Right atrium auricular region (tissue), 2 donors: ENCODE data around the gene ARV1. TPM values are rescaled to one million over a fixed set of nuclear protein-coding genes. Genes with fewer than 3 reads are reported as not detected.
"Not testable (repeated sequence)": the region's sequence is repeated elsewhere in the genome, so short reads cannot be mapped to it uniquely, and the experiment has no call there.

Experiments
- DNase-seq: peaks from one replicate; pipeline ENCODE4 v3.0.0-alpha.2; 2019; ENCODE audit warnings: low spot score
- H3K27ac ChIP-seq, 2 donors: fragments of 200-600 bp; sonication (generic); 1 replicate in 1 of 2; 2 replicates in 1 of 2; pipeline ENCODE4 v1.5.1; 2016 to 2019
- H3K27me3 ChIP-seq, 2 donors: fragments of 200-600 bp; sonication (generic); one replicate each; pipeline versions ENCODE4 v1.5.1 to v1.6.0; 2017 to 2019
- H3K36me3 ChIP-seq: fragments of 200-600 bp; sonication (generic); one replicate; pipeline ENCODE4 v1.5.1; 2016
- H3K4me1 ChIP-seq, 2 donors: fragments of 200-600 bp; sonication (generic); one replicate each; pipeline versions ENCODE4 v1.5.1 to v1.6.0; 2017 to 2019
- H3K4me3 ChIP-seq, 2 donors: fragments of 200-600 bp; sonication (generic); 1 replicate in 1 of 2; 2 replicates in 1 of 2; pipeline ENCODE4 v1.5.1; 2017 to 2019; ENCODE audit warnings: mild to moderate bottlenecking in 1 of 2, moderate library complexity in 1 of 2
- H3K9me3 ChIP-seq, 2 donors: fragments of 200-600 bp; sonication (generic); one replicate each; pipeline ENCODE4 v1.5.1; 2019
- CTCF ChIP-seq, 2 donors: fragments of 200-600 bp; sonication (generic); IDR thresholded peaks; one replicate each; pipeline ENCODE4 v1.5.1; 2019; ENCODE audit warnings: antibody characterized with exemption in 2 of 2
- total RNA-seq, 2 donors: library from RNA; depleted of rRNA; stranded (reverse); fragments of >200 nt; gene quantifications; one replicate each; pipeline ENCODE4 v1.1.0, GENCODE V29; 2016

Gene ARV1
- total RNA-seq, 2 donors from 2014 or later: 19.6 to 36.5 TPM

DNA sequence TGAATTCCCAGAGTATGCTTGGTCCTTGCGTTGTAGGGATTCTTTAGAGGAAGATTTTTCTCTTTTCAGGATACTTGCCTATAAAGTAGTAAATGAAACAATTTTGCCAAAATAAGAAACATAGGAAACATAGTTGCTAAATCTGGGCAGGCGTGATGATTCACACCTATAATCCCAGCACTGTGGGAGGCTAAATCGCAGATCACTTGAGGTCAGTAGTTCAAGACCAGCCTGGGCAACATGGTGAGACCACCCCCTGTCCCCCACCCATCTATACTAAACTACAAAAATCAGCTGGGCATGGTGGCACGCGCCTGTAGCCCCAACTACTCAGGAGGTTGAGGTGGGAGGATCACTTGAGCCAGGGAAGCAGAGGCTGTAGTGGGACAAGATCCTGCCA is 4.9 kb downstream of the ARV1 start:
- Histone ChIP-seq H3K27ac (no peak overlapping the region), H3K36me3 (no peaks in the 10 kb centered on the region), H3K4me3 (no peak overlapping the region), H3K9me3 (no peaks in the 10 kb centered on the region), H3K4me1 (peaks cover 0 to 11% of the 10 kb centered on the region in 2 donors), H3K27me3 (no peaks in the 10 kb centered on the region)
- DNase-seq: no peak
- no peak for TF ChIP-seq CTCF (IDR thresholded peaks at IDR 0.05)

GRCh38 chr1:230984622-230985515 is 6.0 kb downstream of the ARV1 start:
- H3K36me3 ChIP-seq, H3K27ac ChIP-seq, H3K4me3 ChIP-seq, DNase-seq, H3K9me3 ChIP-seq, H3K27me3 ChIP-seq, H3K4me1 ChIP-seq: not testable (repeated sequence)

DNA sequence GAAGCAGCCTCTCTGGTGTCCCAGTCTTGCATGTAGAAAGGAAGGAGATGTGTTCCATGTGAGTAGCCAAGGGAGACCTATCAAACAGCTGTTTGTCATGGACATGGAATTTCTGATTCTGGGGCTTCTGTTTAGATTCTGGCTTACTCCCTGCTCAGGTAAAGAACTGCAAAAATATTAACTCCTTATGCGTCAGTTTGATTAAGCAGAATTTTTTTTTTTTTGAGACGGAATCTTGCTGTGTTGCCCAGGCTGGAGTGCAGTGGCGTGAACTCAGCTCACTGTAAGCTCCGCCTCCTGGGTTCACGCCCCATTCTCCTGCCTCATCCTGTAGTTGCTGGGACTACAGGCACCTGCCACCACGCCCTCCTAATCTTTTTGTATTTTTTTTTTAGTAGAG is 6.8 kb downstream of the ARV1 start:
- no peak for TF ChIP-seq CTCF (IDR thresholded peaks at IDR 0.05)
- H3K9me3 ChIP-seq: no peaks in the 10 kb centered on the region
- H3K36me3 ChIP-seq: peaks cover 5% of the 10 kb centered on the region
- no peak for DNase-seq
- H3K27me3 ChIP-seq: no peaks in the 10 kb centered on the region
- H3K4me1 ChIP-seq: no peaks in the 10 kb centered on the region
- H3K4me3 ChIP-seq: no peak overlapping the region
- no peak overlapping the region for H3K27ac ChIP-seq

- peaks cover 9% of the 10 kb centered on the region for H3K36me3 ChIP-seq
- no peaks in the 10 kb centered on the region for H3K9me3 ChIP-seq
- no peak for TF ChIP-seq CTCF (IDR thresholded peaks at IDR 0.05)
- DNase-seq: no peak
- H3K4me1 ChIP-seq: no peaks in the 10 kb centered on the region
- H3K27me3 ChIP-seq: no peaks in the 10 kb centered on the region
- H3K27ac ChIP-seq: no peak overlapping the region
- H3K4me3 ChIP-seq: no peak overlapping the region
These were observed 8.1 kb downstream of the ARV1 start for GRCh38 chr1:230986976-230987375.

DNA sequence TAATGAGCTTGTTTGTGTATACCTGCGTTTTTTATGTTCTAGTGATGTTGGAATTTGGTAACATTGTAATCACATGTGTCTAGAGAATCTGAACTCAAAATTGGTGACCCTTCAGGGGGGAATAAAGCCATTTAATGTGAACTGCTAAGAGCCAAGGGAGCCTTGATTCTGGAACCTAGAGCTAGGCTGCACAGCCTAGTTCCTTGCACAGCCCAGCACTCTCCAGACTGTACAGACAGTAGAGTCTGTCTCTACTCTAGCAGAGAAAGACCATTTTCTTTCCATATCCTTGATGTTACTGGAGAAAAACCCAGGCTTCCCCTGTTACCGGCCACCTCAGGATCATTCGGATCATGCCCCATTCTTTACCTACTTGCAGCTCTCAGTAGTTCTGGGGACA is 8.6 kb downstream of the ARV1 start:
- Histone ChIP-seq H3K9me3 (no peaks in the 10 kb centered on the region), H3K4me3 (no peak overlapping the region), H3K27me3 (no peaks in the 10 kb centered on the region), H3K27ac (no peak overlapping the region), H3K4me1 (no peaks in the 10 kb centered on the region), H3K36me3 (peaks cover 14% of the 10 kb centered on the region)
- no peak for TF ChIP-seq CTCF (IDR thresholded peaks at IDR 0.05)
- DNase-seq: no peak

- no peak overlapping the region for H3K4me3 ChIP-seq
- no peak for DNase-seq
- H3K36me3 ChIP-seq: peaks cover 34% of the 10 kb centered on the region
- no peaks in the 10 kb centered on the region for H3K4me1 ChIP-seq
- H3K27me3 ChIP-seq: no peaks in the 10 kb centered on the region
- H3K27ac ChIP-seq: no peak overlapping the region
- no peaks in the 10 kb centered on the region for H3K9me3 ChIP-seq
- no peak for TF ChIP-seq CTCF (IDR thresholded peaks at IDR 0.05)
These were observed 13.3 kb downstream of the ARV1 start for GRCh38 chr1:230992100-230992774.
